ENCODE results near the gene HACD2. TPM values are rescaled to one million over a fixed set of nuclear protein-coding genes. Genes with fewer than 3 reads are reported as not detected.

Gene HACD2
- polyA plus RNA-seq, 4 donors = 15.1 to 51.3 (median 22.7) TPM

DNA sequence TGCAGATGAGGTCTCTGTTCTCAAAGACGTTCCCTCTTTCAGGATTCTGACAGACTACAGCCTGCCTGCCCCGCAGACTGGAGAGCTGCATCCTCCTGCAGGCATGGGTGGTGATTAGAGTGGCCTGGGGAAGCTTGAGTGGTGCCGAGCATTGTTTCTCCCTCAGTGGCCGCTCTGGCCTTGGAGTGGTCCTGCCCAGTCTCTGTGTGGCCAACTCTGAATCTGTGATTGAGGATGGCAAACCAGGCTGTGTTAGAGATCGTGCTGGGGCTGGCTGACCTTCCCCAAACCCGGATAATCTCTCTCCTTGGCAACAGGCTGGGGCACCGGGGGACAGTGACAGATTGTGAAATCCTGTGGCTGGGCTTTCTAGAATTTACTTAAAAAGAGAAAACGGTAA, 125.0 kb downstream of the HACD2 start:
- Histone ChIP-seq H3K9me3 (ENCODE audit: control insufficient read depth in 2 of 2, insufficient read depth in 1 of 2, low read depth in 1 of 2, low read length in 1 of 2) (no peaks in the 10 kb centered on the region), H3K4me3 (ENCODE audit: low read depth in 1 of 3, low read length in 3 of 3) (no peak overlapping the region), H3K4me1 (ENCODE audit: control insufficient read depth in 3 of 3, insufficient read depth in 2 of 3, low read depth in 1 of 3, low read length in 2 of 3) (no peaks in the 10 kb centered on the region), H3K36me3 (ENCODE audit: control insufficient read depth in 3 of 3, insufficient read depth in 2 of 3, low read depth in 1 of 3, low read length in 3 of 3) (no peaks in the 10 kb centered on the region), H3K27ac (ENCODE audit: low read depth in 1 of 3, low read length in 2 of 3) (no peak overlapping the region), H3K27me3 (ENCODE audit: control insufficient read depth in 3 of 3, insufficient read depth in 3 of 3, low read length in 3 of 3) (no peaks in the 10 kb centered on the region)
- DNase-seq (no peak), FAIRE-seq (no peak)
- 45 to 54% (median 49%) methylated on average over 8 of the region's 8 CpGs for WGBS, 3 donors

DNA sequence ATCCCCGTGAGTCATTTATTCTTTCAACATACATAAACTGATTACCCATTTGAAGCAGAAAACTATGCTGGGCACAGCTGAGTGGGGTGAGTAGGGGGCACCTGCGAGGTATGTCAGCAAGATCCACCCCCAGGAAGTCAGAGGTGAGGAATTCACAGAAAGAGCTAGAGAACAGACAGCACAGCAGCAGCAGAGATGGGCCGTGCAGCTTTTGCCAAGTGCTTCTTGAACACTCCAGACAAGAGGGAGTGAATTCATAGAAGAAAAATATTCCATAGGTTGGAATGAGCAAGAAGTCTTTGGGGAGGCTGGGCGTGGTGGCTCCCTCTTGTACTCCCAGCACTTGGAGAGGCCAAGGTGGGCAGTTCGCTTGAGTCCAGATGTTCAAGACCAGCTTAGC, 126.6 kb downstream of the HACD2 start:
- DNase-seq = no peak
- Histone ChIP-seq H3K27me3 (ENCODE audit: control insufficient read depth in 3 of 3, insufficient read depth in 3 of 3, low read length in 3 of 3) (no peaks in the 10 kb centered on the region), H3K27ac (ENCODE audit: low read depth in 1 of 3, low read length in 2 of 3) (no peak overlapping the region), H3K4me3 (ENCODE audit: low read depth in 1 of 3, low read length in 3 of 3) (no peak overlapping the region), H3K4me1 (ENCODE audit: control insufficient read depth in 3 of 3, insufficient read depth in 2 of 3, low read depth in 1 of 3, low read length in 2 of 3) (no peaks in the 10 kb centered on the region), H3K36me3 (ENCODE audit: control insufficient read depth in 3 of 3, insufficient read depth in 2 of 3, low read depth in 1 of 3, low read length in 3 of 3) (no peaks in the 10 kb centered on the region), H3K9me3 (ENCODE audit: control insufficient read depth in 2 of 2, insufficient read depth in 1 of 2, low read depth in 1 of 2, low read length in 1 of 2) (no peaks in the 10 kb centered on the region)
- FAIRE-seq = no peak
- 78 to 79% (median 79%) methylated on average over 5 of the region's 5 CpGs for WGBS, 3 donors

DNA sequence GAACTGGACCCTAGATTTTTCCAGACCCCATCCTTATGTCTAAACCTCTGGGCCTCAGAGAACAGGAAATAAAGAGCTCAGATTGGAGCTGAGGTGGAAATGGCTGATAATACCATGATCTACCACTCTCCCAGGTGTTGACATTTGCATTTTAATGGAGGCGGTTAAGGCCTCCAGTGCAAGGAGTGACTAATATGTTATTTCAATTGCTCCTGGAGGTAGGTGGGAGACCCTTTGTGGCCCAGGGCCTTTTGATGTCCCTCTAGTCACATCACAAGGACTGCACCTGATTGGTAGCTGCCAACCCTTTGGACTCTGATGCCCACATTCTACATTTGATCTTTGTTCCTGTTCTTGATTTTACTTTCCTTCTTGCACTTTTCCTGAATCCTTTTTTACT, 127.0 kb downstream of the HACD2 start:
- Histone ChIP-seq H3K4me1 (ENCODE audit: control insufficient read depth in 3 of 3, insufficient read depth in 2 of 3, low read depth in 1 of 3, low read length in 2 of 3) (no peaks in the 10 kb centered on the region), H3K9me3 (ENCODE audit: control insufficient read depth in 2 of 2, insufficient read depth in 1 of 2, low read depth in 1 of 2, low read length in 1 of 2) (no peaks in the 10 kb centered on the region), H3K27me3 (ENCODE audit: control insufficient read depth in 3 of 3, insufficient read depth in 3 of 3, low read length in 3 of 3) (no peaks in the 10 kb centered on the region), H3K27ac (ENCODE audit: low read depth in 1 of 3, low read length in 2 of 3) (no peak overlapping the region), H3K36me3 (ENCODE audit: control insufficient read depth in 3 of 3, insufficient read depth in 2 of 3, low read depth in 1 of 3, low read length in 3 of 3) (no peaks in the 10 kb centered on the region), H3K4me3 (ENCODE audit: low read depth in 1 of 3, low read length in 3 of 3) (no peak overlapping the region)
- WGBS, 3 donors = 89 to 100% (median 94%) methylated on average over 1 of the region's 1 CpG
- FAIRE-seq (no peak), DNase-seq (peak in 1 of 2 donors; percentile 24)

DNA sequence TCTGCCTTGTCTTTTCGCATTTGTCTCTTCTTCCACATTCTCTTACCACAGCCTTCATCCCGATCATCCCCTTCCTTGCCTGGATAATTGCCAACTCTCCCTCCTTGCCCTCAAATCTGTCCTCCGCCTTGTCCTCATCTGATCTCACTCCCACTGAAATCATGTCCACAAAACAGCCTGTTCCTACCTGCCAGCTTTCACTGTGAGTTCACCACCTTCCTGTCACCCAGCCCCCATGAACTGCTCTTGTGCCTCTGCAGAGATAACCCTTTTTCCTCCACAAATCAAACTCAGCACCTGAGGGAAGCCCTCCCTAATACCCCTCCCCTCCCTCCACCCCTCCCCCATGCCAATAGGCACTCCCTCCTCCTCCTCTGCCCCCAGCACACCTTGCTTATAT, 131.2 kb downstream of the HACD2 start:
- no peak overlapping the region for H3K27ac ChIP-seq (ENCODE audit: low read depth in 1 of 3, low read length in 2 of 3)
- FAIRE-seq (no peak), DNase-seq (no peak)
- H3K4me3 ChIP-seq (ENCODE audit: low read depth in 1 of 3, low read length in 3 of 3) = no peak overlapping the region
- H3K9me3 ChIP-seq (ENCODE audit: control insufficient read depth in 2 of 2, insufficient read depth in 1 of 2, low read depth in 1 of 2, low read length in 1 of 2) = no peaks in the 10 kb centered on the region
- peaks cover 0 to 19% (median 0%) of the 10 kb centered on the region in 3 donors for H3K4me1 ChIP-seq (ENCODE audit: control insufficient read depth in 3 of 3, insufficient read depth in 2 of 3, low read depth in 1 of 3, low read length in 2 of 3)
- peaks cover 0 to 12% (median 4%) of the 10 kb centered on the region in 3 donors for H3K27me3 ChIP-seq (ENCODE audit: control insufficient read depth in 3 of 3, insufficient read depth in 3 of 3, low read length in 3 of 3)
- no peaks in the 10 kb centered on the region for H3K36me3 ChIP-seq (ENCODE audit: control insufficient read depth in 3 of 3, insufficient read depth in 2 of 3, low read depth in 1 of 3, low read length in 3 of 3)
- 40 to 55% (median 50%) methylated on average over 3 of the region's 3 CpGs for WGBS, 3 donors

DNA sequence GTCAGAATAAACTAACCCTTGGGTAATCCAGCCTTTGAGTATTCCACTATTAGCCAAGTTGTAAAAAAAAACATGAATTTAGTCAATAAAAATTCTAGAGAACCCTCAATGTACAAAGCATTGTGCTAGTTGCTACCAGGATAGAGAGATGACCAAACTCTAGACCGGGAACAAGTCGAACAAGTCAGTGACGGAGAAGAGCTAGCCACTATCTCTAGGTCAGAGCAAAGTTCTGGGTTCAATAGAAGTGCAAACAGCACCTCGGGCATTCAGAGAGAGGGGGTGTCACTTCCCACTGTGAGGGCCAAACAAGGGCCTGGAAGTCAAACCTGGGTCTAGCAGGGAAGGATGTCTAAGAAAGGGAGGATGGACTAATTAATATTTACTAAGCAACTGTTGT, 133.7 kb downstream of the HACD2 start:
- H3K4me3 ChIP-seq (ENCODE audit: low read depth in 1 of 3, low read length in 3 of 3) = no peak overlapping the region
- no peaks in the 10 kb centered on the region for H3K9me3 ChIP-seq (ENCODE audit: control insufficient read depth in 2 of 2, insufficient read depth in 1 of 2, low read depth in 1 of 2, low read length in 1 of 2)
- peak overlapping the region in 1 of 3 donors; percentile 48 for H3K27ac ChIP-seq (ENCODE audit: low read depth in 1 of 3, low read length in 2 of 3)
- peaks cover 13 to 26% (median 16%) of the 10 kb centered on the region in 3 donors for H3K27me3 ChIP-seq (ENCODE audit: control insufficient read depth in 3 of 3, insufficient read depth in 3 of 3, low read length in 3 of 3)
- H3K36me3 ChIP-seq (ENCODE audit: control insufficient read depth in 3 of 3, insufficient read depth in 2 of 3, low read depth in 1 of 3, low read length in 3 of 3) = peaks cover 0 to 3% (median 0%) of the 10 kb centered on the region in 3 donors
- FAIRE-seq (no peak), DNase-seq (peak; percentile 42 to 81)
- H3K4me1 ChIP-seq (ENCODE audit: control insufficient read depth in 3 of 3, insufficient read depth in 2 of 3, low read depth in 1 of 3, low read length in 2 of 3) = peaks cover 0 to 23% (median 0%) of the 10 kb centered on the region in 3 donors
- 26 to 55% (median 32%) methylated on average over 4 of the region's 4 CpGs for WGBS, 3 donors

DNA sequence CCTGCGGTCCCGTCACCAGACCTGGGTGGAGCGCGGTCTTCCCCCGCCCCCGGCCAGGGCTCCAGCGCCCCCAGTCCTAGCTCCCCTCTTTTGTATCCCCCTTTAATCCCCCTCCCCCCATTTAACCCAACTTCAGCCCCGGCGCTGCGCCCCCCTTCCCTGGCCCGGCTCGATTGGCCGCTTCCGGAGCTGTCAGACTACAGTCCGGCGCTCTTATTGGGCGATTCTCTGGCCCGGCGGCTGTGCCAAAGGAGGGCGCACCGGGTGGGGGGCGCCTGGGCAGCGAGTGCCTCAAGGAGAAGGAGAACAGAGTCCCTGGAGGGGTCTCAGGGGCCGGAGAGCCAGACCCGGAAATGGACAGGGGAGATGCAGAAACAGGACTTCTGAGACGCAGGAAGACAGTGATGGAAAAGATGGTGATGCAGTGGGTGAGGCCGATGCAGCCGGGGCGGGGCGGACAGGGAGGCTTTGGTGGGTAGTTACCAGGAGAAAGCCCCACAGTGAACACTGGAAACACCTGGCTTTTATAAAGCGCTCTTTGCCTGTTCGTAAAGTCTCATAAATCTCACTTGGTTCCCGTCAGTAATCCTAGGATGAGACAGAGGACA, 134.8 kb downstream of the HACD2 start:
- WGBS, 3 donors = 11 to 14% (median 12%) methylated on average over 23 to 33 of the region's 33 CpGs
- H3K4me3 ChIP-seq (ENCODE audit: low read depth in 1 of 3, low read length in 3 of 3) = peak overlapping the region; percentile 38 to 57 (median 55)
- FAIRE-seq = no peak
- H3K9me3 ChIP-seq (ENCODE audit: control insufficient read depth in 2 of 2, insufficient read depth in 1 of 2, low read depth in 1 of 2, low read length in 1 of 2) = no peaks in the 10 kb centered on the region
- DNase-seq = peak in 1 of 2 donors; percentile 47
- peaks cover 0 to 23% (median 0%) of the 10 kb centered on the region in 3 donors for H3K4me1 ChIP-seq (ENCODE audit: control insufficient read depth in 3 of 3, insufficient read depth in 2 of 3, low read depth in 1 of 3, low read length in 2 of 3)
- H3K27ac ChIP-seq (ENCODE audit: low read depth in 1 of 3, low read length in 2 of 3) = peak overlapping the region in 1 of 3 donors; percentile 30
- H3K36me3 ChIP-seq (ENCODE audit: control insufficient read depth in 3 of 3, insufficient read depth in 2 of 3, low read depth in 1 of 3, low read length in 3 of 3) = peaks cover 0 to 3% (median 0%) of the 10 kb centered on the region in 3 donors
- H3K27me3 ChIP-seq (ENCODE audit: control insufficient read depth in 3 of 3, insufficient read depth in 3 of 3, low read length in 3 of 3) = peaks cover 14 to 26% (median 16%) of the 10 kb centered on the region in 3 donors

DNA sequence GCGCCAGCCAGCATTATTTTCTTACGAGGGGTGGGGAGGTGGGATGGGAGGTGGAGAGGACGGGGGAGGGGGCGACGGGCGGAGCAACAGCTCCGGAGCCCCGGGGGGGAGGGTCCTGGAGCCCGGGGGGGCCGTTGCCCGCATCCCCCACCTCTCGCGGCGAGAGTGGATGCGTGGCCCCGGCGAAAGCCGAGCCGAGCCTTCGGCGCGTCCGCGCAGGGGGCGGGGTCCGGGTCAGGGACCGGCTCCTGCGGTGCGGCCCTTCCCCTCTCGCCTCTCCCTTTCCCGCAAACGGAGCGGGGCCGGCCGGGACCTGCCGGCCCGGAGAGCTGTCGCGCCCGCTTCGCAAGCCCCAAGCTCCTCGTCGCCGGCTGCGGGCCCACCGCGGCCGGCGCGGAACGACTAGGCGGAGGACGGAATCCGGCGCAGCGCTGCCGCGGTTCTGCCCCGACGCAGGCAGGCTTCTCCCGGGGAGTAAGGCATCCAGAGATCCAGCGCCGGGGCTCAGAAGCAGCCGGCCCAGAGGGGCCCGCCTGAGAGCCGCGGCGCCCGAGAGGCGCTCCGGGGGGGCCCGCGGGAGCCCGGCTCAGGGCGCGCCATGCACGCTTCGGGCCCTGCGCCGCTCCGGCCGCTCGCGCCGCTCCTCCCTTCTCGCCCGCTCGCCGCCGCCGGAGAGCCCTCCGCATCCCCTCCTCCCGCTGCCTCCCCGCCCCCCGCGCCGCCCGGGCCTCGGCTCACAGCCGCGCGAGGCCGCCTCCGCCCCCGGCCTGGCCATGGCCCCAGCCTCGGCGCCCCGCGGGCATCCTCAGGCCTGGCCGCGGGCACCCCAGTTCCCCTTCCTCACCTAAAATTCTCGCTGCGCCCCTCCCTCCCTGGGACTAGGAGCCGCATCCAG, 135.5 kb downstream of the HACD2 start:
- FAIRE-seq (no peak), DNase-seq (peak in 1 of 2 donors; percentile 67)
- peak overlapping the region in 2 of 3 donors; percentile 22 to 39 for H3K27ac ChIP-seq (ENCODE audit: low read depth in 1 of 3, low read length in 2 of 3)

DNA sequence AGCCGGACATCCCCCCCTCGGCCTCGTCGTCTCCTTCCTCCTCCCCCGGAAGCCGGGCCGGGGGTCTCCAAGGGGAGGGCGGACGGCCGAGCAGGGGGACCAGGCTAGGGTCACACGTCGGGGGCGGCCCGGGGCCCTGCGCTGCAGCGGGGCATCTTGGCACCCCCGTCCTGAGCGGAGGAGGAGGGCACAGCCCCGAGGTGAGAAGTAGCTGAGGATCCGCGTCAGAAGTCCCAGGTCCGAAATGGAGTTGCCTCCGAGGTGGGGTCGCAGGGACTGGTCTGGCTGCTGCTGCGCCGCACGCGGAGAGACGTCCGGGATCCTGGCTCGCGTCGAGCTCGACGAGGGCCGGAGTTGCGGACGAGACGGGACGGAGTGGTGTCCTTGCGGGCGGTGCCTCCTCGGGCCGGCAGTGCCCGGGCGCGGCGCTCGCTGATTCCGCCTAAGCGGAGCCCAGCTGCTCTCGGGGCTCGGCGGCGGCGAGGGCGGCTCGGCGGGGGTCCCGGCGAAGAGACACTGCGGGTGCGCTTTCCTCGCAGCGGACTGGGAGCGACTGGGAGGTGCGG, 136.2 kb downstream of the HACD2 start, which contains the start of gene ADCY5:
ADCY5 (minus strand) TSS at position 555 of the 566 bp plus-strand sequence; CDS start at position 10, 545 bp downstream.
- WGBS, 3 donors = 2 to 5% (median 2%) methylated on average over 38 to 67 of the region's 67 CpGs
- peak within 1 kb of the TSS in 2 of 3 donors; percentile 22 to 66 for H3K27ac ChIP-seq (ENCODE audit: low read depth in 1 of 3, low read length in 2 of 3)
- FAIRE-seq = no peak

More for the DNA sequence above, 135.5 kb downstream of the HACD2 start:
- WGBS, 3 donors = 1 to 2% (median 1%) methylated on average over 50 to 114 of the region's 114 CpGs
- H3K4me1 ChIP-seq (ENCODE audit: control insufficient read depth in 3 of 3, insufficient read depth in 2 of 3, low read depth in 1 of 3, low read length in 2 of 3) = peaks cover 0 to 23% (median 0%) of the 10 kb centered on the region in 3 donors
- peak overlapping the region; percentile 38 to 57 (median 55) for H3K4me3 ChIP-seq (ENCODE audit: low read depth in 1 of 3, low read length in 3 of 3)
- H3K36me3 ChIP-seq (ENCODE audit: control insufficient read depth in 3 of 3, insufficient read depth in 2 of 3, low read depth in 1 of 3, low read length in 3 of 3) = peaks cover 0 to 3% (median 0%) of the 10 kb centered on the region in 3 donors
- no peaks in the 10 kb centered on the region for H3K9me3 ChIP-seq (ENCODE audit: control insufficient read depth in 2 of 2, insufficient read depth in 1 of 2, low read depth in 1 of 2, low read length in 1 of 2)
- H3K27me3 ChIP-seq (ENCODE audit: control insufficient read depth in 3 of 3, insufficient read depth in 3 of 3, low read length in 3 of 3) = peaks cover 14 to 26% (median 16%) of the 10 kb centered on the region in 3 donors

More for the DNA sequence above, 136.2 kb downstream of the HACD2 start, which contains the start of gene ADCY5:
- Histone ChIP-seq H3K27me3 (ENCODE audit: control insufficient read depth in 3 of 3, insufficient read depth in 3 of 3, low read length in 3 of 3) (peaks cover 14 to 26% (median 16%) of the 10 kb centered on the region in 3 donors), H3K4me1 (ENCODE audit: control insufficient read depth in 3 of 3, insufficient read depth in 2 of 3, low read depth in 1 of 3, low read length in 2 of 3) (peaks cover 0 to 23% (median 0%) of the 10 kb centered on the region in 3 donors), H3K36me3 (ENCODE audit: control insufficient read depth in 3 of 3, insufficient read depth in 2 of 3, low read depth in 1 of 3, low read length in 3 of 3) (peaks cover 0 to 3% (median 0%) of the 10 kb centered on the region in 3 donors), H3K9me3 (ENCODE audit: control insufficient read depth in 2 of 2, insufficient read depth in 1 of 2, low read depth in 1 of 2, low read length in 1 of 2) (no peaks in the 10 kb centered on the region), H3K4me3 (ENCODE audit: low read depth in 1 of 3, low read length in 3 of 3) (peak within 1 kb of the TSS; percentile 38 to 57 (median 55))
- DNase-seq = peak; percentile 20 to 70

Measured in small intestine (tissue), 7 donors.